ENCODE results near the gene CALML4. TPM values are rescaled to one million over a fixed set of nuclear protein-coding genes. Genes with fewer than 3 reads are reported as not detected.

The CALML4 gene
- total RNA-seq, 2 experiments from 2014 or later: 6.9 to 7.3 TPM

DNA sequence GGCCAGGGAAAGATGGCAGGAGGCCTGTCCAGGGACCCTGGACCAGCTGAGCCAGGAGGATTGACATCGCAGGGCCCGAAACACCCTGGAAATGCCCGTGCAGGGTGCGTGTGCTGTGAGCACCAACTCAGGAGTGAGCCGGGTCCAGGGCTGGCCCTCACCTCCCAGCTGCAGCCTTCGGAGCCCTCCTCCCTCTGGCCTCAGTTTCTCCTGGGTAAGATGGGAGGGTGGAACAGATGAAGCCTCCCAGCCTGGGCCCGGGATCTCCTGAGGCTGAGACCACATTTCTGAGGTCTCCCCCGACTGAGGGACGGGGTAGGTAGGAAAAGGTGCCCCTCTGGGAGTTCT, 5.3 kb upstream of the CALML4 start:
- ATAC-seq: no peak
- intact Hi-C loops (cut with micrococcal nuclease): no loop called here
- Mint-ChIP-seq H3K27me3 (no peaks in the 10 kb centered on the region), H3K27ac (no peak overlapping the region), H3K4me3 (no peak overlapping the region), H3K36me3 (ENCODE audit: low read depth) (peaks cover 16% of the 10 kb centered on the region), H3K9me3 (no peaks in the 10 kb centered on the region), H3K4me1 (ENCODE audit: low read depth) (peaks cover 26% of the 10 kb centered on the region)
- CTCF ChIA-PET: interaction anchor here (0.8 to 2.6 kb wide), 8 partner anchors 12 to 347 kb away, joined by 3 to 10 read pairs (median 4); partner anchors contain the start of gene CLN6
- DNase-seq: no peak
- POLR2A ChIA-PET: interaction anchor here (1.1 to 1.7 kb wide), 4 partner anchors 9 to 96 kb away, joined by 3 to 7 read pairs (median 4); partner anchors contain the start of gene FEM1B
- TF ChIP-seq, protein P1, sequence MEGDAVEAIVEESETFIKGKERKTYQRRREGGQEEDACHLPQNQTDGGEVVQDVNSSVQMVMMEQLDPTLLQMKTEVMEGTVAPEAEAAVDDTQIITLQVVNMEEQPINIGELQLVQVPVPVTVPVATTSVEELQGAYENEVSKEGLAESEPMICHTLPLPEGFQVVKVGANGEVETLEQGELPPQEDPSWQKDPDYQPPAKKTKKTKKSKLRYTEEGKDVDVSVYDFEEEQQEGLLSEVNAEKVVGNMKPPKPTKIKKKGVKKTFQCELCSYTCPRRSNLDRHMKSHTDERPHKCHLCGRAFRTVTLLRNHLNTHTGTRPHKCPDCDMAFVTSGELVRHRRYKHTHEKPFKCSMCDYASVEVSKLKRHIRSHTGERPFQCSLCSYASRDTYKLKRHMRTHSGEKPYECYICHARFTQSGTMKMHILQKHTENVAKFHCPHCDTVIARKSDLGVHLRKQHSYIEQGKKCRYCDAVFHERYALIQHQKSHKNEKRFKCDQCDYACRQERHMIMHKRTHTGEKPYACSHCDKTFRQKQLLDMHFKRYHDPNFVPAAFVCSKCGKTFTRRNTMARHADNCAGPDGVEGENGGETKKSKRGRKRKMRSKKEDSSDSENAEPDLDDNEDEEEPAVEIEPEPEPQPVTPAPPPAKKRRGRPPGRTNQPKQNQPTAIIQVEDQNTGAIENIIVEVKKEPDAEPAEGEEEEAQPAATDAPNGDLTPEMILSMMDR (IDR thresholded peaks at IDR 0.05): no peak

DNA sequence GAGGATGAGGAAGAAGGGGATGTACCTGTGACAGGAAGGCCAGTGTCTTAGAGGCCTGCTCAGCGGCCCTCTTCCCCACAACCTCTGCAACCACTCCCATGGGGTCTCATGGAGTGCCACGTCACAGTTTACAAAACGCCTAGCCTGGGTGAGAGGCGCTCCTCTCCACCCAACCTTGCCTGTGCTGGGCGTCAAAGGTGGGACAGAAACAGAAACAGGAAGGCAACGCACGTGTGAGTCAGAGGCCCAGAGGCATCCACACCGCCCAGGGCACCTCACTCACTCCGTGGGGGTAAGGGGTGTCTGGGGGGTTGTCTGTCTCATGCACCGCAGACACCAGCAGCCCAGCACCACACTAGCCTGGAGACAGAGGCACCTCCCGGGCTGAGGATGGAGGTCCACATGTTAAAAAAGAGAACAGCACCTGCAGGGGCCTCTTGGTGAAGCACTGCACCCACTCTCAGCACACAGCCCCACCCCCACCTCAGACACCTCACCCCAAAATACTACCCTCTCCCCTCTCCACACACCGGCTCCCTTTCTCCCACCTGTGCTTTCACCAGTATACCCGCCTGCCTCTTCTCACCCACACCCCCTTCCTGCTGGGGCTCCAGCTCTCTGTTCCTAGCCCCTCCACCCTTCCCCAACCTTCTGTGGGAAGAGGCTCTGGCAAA, 4.7 kb upstream of the CALML4 start:
- ATAC-seq: peak; percentile 86
- H3K4me3 Mint-ChIP-seq: no peak overlapping the region
- H3K9me3 Mint-ChIP-seq: no peaks in the 10 kb centered on the region
- ChIA-PET POLR2A (interaction anchor here (1.1 to 1.7 kb wide), 4 partner anchors 9 to 96 kb away, joined by 3 to 7 read pairs (median 4); partner anchors contain the start of gene FEM1B), CTCF (interaction anchor here (0.8 to 2.6 kb wide), 8 partner anchors 11 to 347 kb away, joined by 3 to 10 read pairs (median 4); partner anchors contain the start of gene CLN6)
- H3K27ac Mint-ChIP-seq: peak overlapping the region; percentile 72
- H3K27me3 Mint-ChIP-seq: no peaks in the 10 kb centered on the region
- TF ChIP-seq, protein P1 (IDR thresholded peaks at IDR 0.05): no peak
- DNase-seq: peak; percentile 67
- intact Hi-C loops (cut with micrococcal nuclease): no loop called here
- peaks cover 14% of the 10 kb centered on the region for H3K36me3 Mint-ChIP-seq (ENCODE audit: low read depth)
- peaks cover 26% of the 10 kb centered on the region for H3K4me1 Mint-ChIP-seq (ENCODE audit: low read depth)

DNA sequence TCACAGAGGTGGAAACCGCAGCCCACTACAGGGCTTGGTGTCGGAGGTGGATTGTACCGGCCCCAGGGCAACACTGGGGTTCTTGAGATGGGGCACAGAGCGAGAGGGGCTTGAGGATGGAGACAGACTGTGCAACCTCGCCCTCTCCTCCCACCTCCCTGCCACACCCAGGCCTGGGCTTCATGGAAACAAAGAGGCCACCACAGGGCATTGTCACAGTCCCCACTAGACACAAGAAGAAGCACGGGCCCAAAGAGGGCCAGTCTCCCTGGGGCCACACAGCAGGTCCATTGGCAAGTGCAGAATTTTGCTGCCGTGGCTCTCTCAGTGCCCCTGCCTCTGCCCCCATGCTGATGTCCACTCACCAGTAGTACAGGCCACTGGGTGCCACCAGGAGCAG, 4.1 kb upstream of the CALML4 start:
- H3K27ac Mint-ChIP-seq: peak overlapping the region; percentile 72
- no peaks in the 10 kb centered on the region for H3K9me3 Mint-ChIP-seq
- H3K4me1 Mint-ChIP-seq (ENCODE audit: low read depth): peaks cover 26% of the 10 kb centered on the region
- ChIA-PET POLR2A (interaction anchor here (0.8 kb wide), 1 partner anchor 20 kb away, joined by 3 read pairs; no protein-coding TSS in a partner anchor), CTCF (no interaction called here)
- TF ChIP-seq, protein P1 (IDR thresholded peaks at IDR 0.05): no peak
- ATAC-seq (peak; percentile 2), DNase-seq (no peak)
- intact Hi-C loops (cut with micrococcal nuclease): no loop called here
- no peaks in the 10 kb centered on the region for H3K27me3 Mint-ChIP-seq
- peaks cover 14% of the 10 kb centered on the region for H3K36me3 Mint-ChIP-seq (ENCODE audit: low read depth)
- H3K4me3 Mint-ChIP-seq: no peak overlapping the region

DNA sequence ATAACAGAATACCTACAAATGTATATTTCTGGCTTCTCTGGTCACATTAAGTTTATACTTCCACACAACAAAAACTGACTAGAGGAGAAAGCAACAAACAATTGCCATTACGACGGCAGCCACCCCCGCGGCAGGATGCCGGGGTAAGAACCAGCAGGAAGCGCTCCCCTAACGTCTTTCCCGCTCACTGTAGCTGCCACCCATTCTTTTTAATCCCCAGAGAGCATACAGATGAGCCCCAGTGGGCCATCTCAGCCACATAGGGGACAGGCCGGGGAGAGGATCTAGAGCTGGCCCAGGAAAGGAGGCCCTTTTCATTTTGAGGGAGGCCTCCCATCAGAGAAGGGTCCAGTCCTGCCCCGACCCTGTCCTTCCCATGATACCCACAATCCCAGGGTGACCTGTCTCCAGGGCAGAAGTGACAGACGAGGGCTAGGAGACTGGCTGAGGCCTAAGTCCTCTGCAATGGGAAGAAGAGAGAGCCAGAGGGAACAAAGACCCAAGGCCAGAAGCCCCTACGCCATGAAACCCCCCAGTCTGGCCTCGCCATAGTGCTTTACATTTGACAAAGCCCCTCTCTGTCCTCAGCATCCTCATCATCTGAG, 3.6 kb upstream of the CALML4 start:
- Mint-ChIP-seq H3K4me3 (no peak overlapping the region), H3K27me3 (no peaks in the 10 kb centered on the region), H3K27ac (peak overlapping the region; percentile 70), H3K4me1 (ENCODE audit: low read depth) (peaks cover 26% of the 10 kb centered on the region), H3K9me3 (no peaks in the 10 kb centered on the region), H3K36me3 (ENCODE audit: low read depth) (peaks cover 13% of the 10 kb centered on the region)
- CTCF ChIA-PET: no interaction called here
- POLR2A ChIA-PET: interaction anchor here (0.8 kb wide), 1 partner anchor 20 kb away, joined by 3 read pairs; no protein-coding TSS in a partner anchor
- intact Hi-C loops (cut with micrococcal nuclease): no loop called here
- DNase-seq (peak; percentile 51), ATAC-seq (peak; percentile 31)
- TF ChIP-seq, protein P1 (IDR thresholded peaks at IDR 0.05): no peak

DNA sequence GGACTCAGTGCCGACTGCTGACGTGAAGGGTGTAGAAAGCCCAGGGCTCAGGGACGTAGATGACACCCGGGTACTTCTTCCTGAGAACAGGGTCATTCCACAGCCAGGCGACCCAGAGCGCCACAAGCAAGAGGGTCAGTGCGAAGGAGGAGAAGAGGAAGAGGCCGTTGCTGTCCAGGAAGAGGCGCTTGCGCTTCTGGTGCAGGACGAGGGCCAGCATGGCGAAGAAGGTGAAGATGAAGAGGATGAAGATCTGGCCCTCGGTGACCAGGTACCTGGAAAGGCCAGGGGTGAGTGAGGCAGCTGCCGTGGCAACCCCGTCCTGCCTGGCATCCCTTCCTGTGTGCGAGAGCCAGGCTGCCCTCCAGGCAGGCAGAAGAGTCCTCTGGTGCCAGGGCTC, 3.0 kb upstream of the CALML4 start:
- Mint-ChIP-seq H3K9me3 (no peaks in the 10 kb centered on the region), H3K4me3 (no peak overlapping the region), H3K4me1 (ENCODE audit: low read depth) (peaks cover 26% of the 10 kb centered on the region), H3K27me3 (no peaks in the 10 kb centered on the region), H3K27ac (no peak overlapping the region), H3K36me3 (ENCODE audit: low read depth) (peaks cover 12% of the 10 kb centered on the region)
- TF ChIP-seq, protein P1 (IDR thresholded peaks at IDR 0.05): no peak
- DNase-seq: no peak
- ATAC-seq: no peak
- intact Hi-C loops (cut with micrococcal nuclease): no loop called here
- POLR2A ChIA-PET: interaction anchor here (0.8 kb wide), 1 partner anchor 21 kb away, joined by 3 read pairs; no protein-coding TSS in a partner anchor
- CTCF ChIA-PET: no interaction called here

Data from activated CD8-positive, alpha-beta T cell treated with anti-CD3 and anti-CD28 coated beads for 36 hours (primary cell).